NCI-H1092 treated with DMSO at 0.1 percent for 48 hours (cell line): Measurements from ENCODE around the gene GALNT18.
"Not testable (repeated sequence)": the region's sequence is repeated elsewhere in the genome, so short reads cannot be mapped to it uniquely, and the experiment has no call there.

ENCODE experiments used
- DNase-seq: peaks from one replicate; lab custom pipeline; 2025; lab: John Stamatoyannopoulos, UW

The GALNT18 gene

GRCh38 chr11:11384829-11385228 lies 237.0 kb downstream of the GALNT18 start:
- DNase-seq, result no peak

- DNase-seq, result no peak
These were observed 237.8 kb downstream of the GALNT18 start for GRCh38 chr11:11383995-11384394.

GRCh38 chr11:11382858-11383532 lies 238.8 kb downstream of the GALNT18 start:
- DNase-seq, result peak; percentile 72

- no peak for DNase-seq
These were observed 240.2 kb downstream of the GALNT18 start for GRCh38 chr11:11381471-11382105.

- no peak for DNase-seq
These were observed 240.9 kb downstream of the GALNT18 start for GRCh38 chr11:11380883-11381282.

GRCh38 chr11:11380340-11380739 lies 241.5 kb downstream of the GALNT18 start:
- DNase-seq, result no peak

GRCh38 chr11:11379661-11380060 lies 242.1 kb downstream of the GALNT18 start:
- no peak for DNase-seq

GRCh38 chr11:11378184-11378940 lies 243.4 kb downstream of the GALNT18 start:
- DNase-seq, result no peak

- DNase-seq, result no peak
These were observed 247.3 kb downstream of the GALNT18 start for GRCh38 chr11:11374358-11375148.

GRCh38 chr11:11373934-11374333 lies 247.9 kb downstream of the GALNT18 start:
- DNase-seq, result no peak

GRCh38 chr11:11372461-11372860 lies 249.3 kb downstream of the GALNT18 start:
- DNase-seq, result no peak

GRCh38 chr11:11370962-11371303 lies 250.9 kb downstream of the GALNT18 start:
- DNase-seq, result no peak

GRCh38 chr11:11370255-11370961 lies 251.4 kb downstream of the GALNT18 start:
- DNase-seq, result no peak

- no peak for DNase-seq
These were observed 255.0 kb downstream of the GALNT18 start for GRCh38 chr11:11366793-11367192.

- DNase-seq, result no peak
These were observed 258.1 kb downstream of the GALNT18 start for GRCh38 chr11:11363674-11364073.

GRCh38 chr11:11359611-11360010 lies 262.2 kb downstream of the GALNT18 start:
- no peak for DNase-seq

GRCh38 chr11:11356842-11357241 lies 265.0 kb downstream of the GALNT18 start:
- no peak for DNase-seq

- not testable (repeated sequence) for DNase-seq
These were observed 268.9 kb downstream of the GALNT18 start, which contains the start of gene CSNK2A3 for GRCh38 chr11:11352878-11353277. Gene CSNK2A3 (minus strand): TSS chr11:11353250. CDS start chr11:11353119, 131 bp downstream.

- DNase-seq, result not testable (repeated sequence)
These were observed 270.0 kb downstream of the GALNT18 start for GRCh38 chr11:11351851-11352250.

GRCh38 chr11:11351042-11351586 lies 270.7 kb downstream of the GALNT18 start:
- DNase-seq, result no peak

GRCh38 chr11:11349870-11350337 lies 271.9 kb downstream of the GALNT18 start:
- no peak for DNase-seq
